Left renal cortex interstitium (tissue), 4 donors: ENCODE data around the gene NBPF15. TPM values are rescaled to one million over a fixed set of nuclear protein-coding genes. Genes with fewer than 3 reads are reported as not detected.
A peak's percentile ranks its signal among the peaks of the same experiment; 100 is the strongest.
"Not testable (repeated sequence)": the region's sequence is repeated elsewhere in the genome, so short reads cannot be mapped to it uniquely, and the experiment has no call there.

Experiments used
- DNase-seq, 4 donors: peaks; one replicate each; pipeline ENCODE4 v3.0.0-alpha.2; 2013; ENCODE audit warnings: low read depth in 4 of 4, low spot score in 2 of 4, missing footprints in 1 of 4
- polyA plus RNA-seq, 4 donors: library from polyadenylated mRNA; unstranded; fragments of 120-200 nt; gene quantifications; one replicate each; pipeline ENCODE4 v1.2.1, GENCODE V29; 2013; ENCODE audit not compliant: insufficient read length in 4 of 4

Gene NBPF15
- polyA plus RNA-seq: 10 to 100 TPM; 53.5 to 96.4 (median 76.3) TPM

DNA sequence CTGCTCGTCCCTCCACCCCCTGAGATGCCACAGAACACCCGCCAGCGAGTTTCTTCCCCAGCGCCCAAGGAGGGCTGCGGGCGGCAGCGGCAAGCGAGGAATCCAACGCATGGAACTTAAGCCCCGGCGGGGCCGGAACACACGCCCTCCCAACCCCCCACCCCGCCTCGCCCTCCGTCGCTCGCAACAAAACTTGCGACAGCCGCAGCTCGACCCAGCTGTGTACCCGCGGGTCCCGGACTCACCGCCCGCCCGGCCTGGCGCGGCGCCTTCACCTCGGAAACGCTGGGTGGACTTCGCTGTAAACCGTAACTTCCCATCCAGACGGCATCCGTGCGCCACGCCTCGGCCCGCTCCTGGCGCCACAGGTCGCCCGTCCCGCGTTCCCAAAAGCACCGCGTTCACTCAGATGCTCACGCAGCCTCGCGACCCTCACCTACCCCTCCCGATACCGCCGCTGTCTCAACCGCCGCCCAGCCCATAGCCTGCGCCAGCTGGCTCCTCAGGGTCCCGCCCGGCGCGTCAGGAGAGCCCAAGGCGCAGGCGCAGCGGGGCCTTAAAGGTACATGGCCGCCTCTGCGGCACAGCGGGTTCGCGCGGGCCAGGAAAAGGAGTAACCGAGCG, at the start of gene NBPF15:
Gene NBPF15 (minus strand): TSS at position 534 of the 624 bp plus-strand sequence. CDS start 21,666 bp downstream, outside the sequence.
- peak in 2 of 4 donors; percentile 28 to 35 for DNase-seq

DNA sequence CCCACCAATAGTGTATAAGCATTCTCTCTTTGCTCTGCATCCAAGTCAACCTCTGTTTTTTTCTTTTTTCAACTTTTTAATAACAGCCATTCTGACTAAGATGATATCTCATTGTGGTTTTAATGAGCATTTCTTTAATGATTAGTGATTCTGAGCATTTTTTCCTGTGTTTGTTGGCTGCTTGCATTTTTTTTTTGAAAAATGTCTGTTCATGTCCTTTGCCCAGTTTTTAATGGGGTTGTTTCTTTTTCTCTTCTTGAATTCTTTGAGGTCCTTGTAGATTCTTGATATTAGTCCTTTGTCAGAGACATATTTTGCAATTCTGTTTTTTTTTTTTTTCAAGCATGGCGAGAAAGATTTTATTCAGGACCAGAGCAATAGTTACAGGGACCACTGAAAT, 35.0 kb upstream of the NBPF15 start:
- DNase-seq: not testable (repeated sequence)

GRCh38 chr1:144494130-144494529, 32.7 kb upstream of the NBPF15 start:
- DNase-seq: not testable (repeated sequence)

- not testable (repeated sequence) for DNase-seq
These were observed 28.9 kb upstream of the NBPF15 start for GRCh38 chr1:144490394-144490793.

DNA sequence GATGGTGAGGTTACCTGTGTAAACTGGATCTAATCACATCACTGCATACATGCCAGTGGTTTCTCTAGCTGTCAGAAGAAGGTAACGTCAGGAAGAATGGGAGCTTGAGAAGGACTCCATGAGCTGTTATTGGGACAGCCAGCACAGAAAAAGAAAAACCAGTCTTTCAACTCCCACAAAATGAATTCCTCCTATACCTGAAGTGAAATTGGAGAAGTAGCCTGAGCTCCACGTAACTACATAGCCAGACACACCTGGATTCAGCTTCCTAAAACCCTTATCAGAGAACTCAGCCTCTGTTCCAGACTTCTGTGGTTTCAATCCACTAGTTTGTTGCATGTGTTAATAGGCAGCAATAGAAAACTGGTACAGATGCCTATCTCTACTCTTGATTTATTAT, 25.5 kb upstream of the NBPF15 start:
- not testable (repeated sequence) for DNase-seq

DNA sequence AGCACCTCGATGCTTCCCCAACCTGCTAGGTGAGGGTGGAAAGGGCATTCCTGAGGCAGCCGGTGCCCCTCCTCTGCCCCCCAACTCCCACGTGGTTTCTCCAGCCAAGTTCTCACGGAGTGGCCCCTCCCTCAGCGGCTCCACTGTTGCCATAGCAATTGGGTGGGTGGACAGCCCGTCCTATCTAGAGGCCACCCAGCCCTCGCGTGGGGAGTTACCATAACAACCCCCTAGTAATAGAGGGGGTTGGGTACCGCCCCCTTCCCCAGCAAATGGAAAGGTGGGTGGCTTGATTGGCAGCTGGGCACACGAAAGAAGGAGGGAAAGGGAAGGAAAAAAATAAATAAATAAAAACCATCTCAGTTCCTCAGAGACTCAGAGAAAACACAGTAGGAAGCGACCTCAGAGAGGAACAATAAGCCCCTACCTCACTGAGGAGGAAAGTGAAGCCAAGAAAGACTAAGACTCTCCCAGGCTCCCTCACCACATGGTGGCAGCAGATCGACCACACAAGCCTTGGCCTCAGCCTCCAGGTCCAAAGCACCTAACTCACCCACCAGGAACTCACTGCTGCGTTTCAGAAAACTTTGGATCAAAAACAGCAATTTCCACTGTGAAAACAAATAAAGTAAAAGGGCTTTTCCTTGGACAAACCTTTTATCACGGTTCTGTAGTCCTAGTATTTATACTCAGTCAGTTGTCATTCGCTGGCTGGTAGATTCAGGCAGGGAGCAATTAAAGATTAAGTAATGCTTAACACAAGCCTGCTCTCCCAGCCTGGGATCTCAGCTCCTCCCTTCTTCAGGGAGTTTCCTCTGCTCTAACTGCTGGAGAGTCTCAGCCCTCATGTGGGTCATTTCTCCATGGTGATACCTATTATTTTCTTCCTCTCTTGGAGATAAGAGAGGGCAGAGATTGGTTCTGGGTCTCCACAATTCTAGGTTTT, 23.9 kb upstream of the NBPF15 start:
- not testable (repeated sequence) for DNase-seq

GRCh38 chr1:144473897-144474296, 12.4 kb upstream of the NBPF15 start:
- DNase-seq: not testable (repeated sequence)

DNA sequence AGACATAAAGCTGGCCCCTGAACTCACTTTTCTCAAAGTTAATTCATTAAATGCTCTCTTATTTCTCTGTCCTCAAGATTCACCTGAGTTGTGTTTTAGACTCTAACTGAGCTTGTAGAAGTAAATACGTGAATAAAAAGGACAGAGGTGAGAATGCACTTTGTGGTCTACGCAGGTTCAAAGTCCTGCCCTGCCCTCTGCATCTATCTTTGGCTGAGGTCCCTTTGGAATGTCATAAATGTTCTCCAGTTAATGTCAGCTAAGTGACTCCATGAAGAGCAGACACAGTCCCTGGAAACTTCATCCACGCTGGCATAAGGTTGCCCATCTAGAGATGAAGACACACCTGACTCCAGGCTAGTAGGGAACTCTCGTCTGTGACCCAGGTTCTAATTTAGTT, 10.0 kb upstream of the NBPF15 start:
- DNase-seq: not testable (repeated sequence)

GRCh38 chr1:144461778-144462177, 309 bp upstream of the NBPF15 start:
- DNase-seq: not testable (repeated sequence)

- not testable (repeated sequence) for DNase-seq
These were observed 783 bp downstream of the NBPF15 start for GRCh38 chr1:144460686-144461085.

DNA sequence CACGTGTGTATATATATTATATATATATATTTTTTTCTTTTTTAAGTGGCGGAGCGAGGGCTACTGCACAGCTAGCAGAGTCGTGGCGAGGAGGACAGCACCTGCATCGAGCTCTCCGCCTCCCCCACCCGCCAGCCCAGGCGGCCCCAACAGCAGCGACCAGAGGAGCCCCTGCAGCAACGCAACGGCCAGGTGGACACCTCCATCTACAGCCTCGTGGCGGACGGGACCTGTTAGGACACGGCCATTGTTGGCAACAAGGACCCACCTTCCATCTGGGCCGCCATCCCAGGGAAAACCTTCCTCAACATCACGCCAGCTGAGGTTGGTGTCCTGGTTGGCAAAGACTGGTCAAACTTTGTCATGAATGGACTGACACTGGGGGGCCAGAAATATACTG, 19.1 kb downstream of the NBPF15 start:
- DNase-seq: not testable (repeated sequence)

GRCh38 chr1:144439737-144440136, 21.7 kb downstream of the NBPF15 start:
- DNase-seq: not testable (repeated sequence)

DNA sequence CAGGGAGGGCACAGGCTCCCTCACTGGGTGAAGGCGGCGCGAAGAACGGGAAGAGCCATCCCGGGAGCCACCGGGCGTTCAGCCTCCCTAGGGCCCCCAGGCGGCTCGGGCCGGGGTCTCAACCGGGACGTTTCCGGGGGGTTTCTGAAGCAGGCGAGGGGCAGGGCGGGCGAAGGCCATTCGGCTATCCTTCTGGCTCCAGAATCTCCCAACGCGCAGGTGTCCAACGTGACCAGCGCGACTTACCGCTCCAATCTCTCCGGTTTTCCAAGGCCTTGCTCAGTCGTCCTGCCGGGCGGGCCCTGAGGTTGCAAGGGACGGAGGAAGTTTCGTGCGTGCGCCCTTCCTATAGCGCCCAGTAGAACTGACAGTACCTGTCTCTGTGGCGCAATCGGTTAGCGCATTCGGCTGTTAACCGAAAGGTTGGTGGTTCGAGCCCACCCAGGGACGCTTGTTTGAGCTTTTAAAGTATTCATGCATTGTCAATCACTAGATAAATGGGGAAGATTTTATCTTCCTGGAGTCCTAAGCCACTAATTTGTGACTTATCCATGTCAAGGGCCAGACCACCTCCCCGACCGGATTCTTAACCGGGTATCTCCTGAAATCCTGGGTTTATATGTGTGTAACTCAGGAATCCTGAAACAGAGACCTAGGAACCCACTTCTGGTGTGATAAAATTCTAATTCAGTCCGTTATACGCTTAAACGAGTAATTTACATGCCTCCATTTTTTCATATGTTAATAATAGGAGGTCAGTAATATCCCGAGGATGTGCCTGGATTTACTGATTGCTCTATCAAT, 42.4 kb downstream of the NBPF15 start:
- DNase-seq: peak in 3 of 4 donors; percentile 11 to 17 (median 16)

DNA sequence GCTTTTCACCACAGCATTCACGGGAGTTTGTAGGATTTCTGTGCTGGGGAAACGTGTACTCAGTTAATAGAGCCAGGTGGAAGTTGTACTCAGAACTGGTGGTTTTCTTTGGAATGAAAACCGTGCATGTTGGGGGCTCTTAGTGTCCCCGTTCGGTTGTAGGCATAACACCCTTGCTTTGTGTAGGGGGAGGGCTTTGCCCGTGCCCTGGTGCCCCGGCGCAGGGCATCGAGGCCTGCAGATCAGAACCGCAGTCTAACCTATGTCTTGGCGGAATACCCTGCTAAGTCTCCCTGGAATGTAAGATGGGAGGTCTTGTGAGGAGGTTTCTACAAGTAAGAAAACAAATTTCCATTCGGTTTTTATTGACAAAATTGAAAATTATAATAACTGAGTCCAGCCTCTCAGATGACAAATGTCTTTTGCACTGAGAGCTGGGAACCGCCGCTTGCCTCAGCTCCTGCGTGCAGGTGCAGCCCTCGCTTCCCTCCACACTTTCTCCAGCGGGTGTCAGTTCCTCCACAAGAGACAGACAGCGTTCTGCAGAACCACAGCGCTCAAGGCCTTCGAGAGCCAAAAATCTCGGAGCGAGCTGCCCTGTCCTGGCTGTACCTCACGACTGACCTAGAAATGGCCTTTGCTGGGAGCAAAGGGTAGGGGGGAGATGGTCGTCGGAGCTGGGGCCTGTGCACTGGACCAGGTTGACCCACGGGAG, 47.9 kb downstream of the NBPF15 start:
- not testable (repeated sequence) for DNase-seq

DNA sequence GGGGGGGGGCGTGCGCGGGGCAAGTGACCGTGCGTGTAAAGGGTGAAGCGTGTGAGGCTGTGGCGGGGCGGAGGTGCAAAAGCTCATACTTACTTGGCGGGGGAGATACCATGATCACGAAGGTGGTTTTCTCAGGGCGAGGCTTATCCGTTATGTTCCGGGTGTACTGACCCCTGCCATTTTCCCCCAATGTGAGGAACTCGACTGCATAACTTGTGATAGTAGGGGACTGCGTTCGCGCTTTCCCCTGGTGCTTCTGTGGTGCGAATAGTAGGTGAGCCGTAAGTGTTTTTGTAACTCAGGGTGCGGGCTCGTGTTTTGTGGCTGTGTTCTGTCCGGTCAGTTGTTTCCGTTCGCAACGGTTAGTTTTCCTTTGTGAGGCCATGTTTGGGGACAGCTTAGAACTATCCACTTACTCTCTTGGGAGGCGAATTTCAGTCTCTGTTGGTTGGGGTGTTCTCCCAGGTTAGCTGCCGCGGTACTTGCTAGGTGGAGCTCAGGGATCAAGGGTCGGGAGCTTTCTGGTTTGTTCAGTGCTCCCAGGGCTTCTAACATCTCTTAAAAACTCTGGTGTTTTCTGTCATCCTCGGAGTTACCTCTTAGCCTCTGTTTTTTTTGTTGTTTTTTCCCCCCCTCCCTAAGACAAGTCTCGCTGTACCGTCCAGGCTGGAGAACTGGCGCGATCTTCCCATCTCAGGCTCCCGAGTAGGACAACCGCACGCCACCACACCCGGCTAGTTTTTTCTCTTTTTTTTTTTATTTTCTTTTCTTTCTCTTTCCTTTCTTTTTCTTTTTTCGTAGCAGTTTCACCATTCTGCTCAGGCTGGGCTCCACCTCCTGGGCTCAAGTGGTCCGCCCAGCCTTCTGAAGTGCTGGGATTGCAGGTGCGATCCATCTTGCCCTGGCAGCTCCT, 48.7 kb downstream of the NBPF15 start:
- peak; percentile 78 to 89 (median 84) for DNase-seq

GRCh38 chr1:144412068-144412471, 49.4 kb downstream of the NBPF15 start:
- DNase-seq: peak; percentile 11 to 37 (median 28)

- not testable (repeated sequence) for DNase-seq
These were observed 58.7 kb downstream of the NBPF15 start for GRCh38 chr1:144402807-144403206.

DNA sequence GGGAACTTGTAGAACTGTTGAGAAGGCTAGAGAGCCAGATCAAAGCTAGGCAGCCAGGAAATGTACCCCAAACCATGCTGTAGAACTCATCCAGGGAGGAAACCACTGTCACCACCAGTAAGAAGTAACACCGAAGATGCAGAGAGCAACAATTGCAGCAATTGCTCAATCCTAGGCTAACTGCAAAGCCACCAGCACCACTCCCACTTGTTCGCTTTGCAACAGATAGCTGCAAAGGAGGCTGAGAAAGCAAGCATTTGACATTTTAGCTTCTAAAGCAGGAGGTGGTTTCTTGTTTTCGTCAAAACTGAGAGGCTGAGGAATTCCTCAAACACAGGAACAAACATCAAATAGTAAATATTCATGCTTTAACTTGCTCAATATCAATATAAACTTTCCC, 89.8 kb downstream of the NBPF15 start:
- not testable (repeated sequence) for DNase-seq
